HG02623 (cell line): ENCODE results near the gene CASP8.

ENCODE experiments used
- ATAC-seq: cut with Tn5 transposase; IDR thresholded peaks from one replicate; pipeline ENCODE4 v1.9.1; 2021; ENCODE audit warnings: moderate library complexity; ENCODE audit not compliant: unreplicated experiment

The CASP8 gene

DNA sequence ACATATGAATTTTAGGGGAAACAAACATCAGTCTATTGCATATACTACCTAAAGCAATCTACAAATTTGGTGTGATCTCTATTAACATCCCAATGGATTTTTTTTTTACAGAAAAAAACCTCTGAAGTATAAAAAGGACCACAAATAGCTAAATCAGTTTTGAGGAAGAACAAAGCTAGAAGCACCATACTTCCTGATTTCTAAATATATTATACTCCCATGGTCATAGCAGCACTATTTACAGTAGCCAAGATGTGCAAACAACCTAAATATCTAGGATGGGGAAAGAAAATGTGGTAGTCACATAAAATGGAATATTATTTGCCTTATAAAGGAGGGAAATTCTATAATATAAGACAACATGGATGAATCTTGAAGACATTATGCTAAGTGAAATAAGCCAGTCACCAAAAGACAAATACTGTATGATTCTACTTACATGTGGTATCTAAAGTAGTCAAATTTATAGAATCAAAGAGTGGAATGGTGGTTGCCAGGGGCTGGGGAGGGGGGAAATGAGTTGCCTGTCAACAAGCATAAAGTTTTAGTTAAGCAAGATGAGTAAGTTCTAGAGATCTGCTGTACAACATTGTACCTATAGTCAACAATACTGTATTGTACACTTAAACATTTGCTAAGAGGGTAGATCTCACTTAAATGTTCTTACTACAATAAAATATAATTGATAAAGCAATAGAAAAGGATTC, 17.6 kb upstream of the CASP8 start:
- ATAC-seq = no peak

DNA sequence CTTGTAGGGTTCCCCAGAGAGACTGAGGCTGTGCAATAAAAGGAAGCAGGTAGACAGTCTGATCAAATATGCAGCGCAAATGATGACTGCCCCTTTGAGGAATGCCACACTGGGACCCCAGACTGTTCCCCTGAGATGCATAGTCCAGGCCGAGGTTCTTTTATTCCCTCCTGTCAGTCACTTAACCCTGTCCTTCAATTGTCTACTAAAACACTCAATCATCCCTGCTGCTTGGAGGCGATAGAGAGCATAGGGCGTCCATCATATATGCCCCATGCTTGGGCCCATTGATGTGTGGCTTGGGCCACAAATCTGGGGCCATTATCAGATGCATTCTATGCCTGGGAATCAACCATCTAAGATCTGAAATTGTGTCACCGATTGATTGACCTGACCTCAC, 15.5 kb upstream of the CASP8 start:
- no peak for ATAC-seq

DNA sequence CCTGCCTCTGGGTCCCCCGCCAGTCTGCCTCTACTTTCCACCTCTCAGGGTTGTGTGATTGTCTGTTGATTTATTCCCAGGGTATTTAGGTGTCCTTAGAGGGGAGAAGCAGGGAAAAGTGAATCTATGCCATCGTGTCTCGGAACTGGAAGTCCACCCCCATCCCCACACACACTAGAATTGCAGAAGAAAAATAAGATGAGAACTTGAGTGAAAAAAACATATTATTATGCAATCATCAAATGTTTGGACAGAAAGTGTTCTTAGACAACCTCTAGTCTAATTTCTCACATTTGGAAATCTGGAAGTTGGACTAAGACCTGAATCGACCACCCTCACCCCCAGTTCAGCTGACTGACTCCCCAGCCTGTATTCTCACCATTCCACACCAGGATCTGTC, 14.1 kb upstream of the CASP8 start:
- no peak for ATAC-seq

DNA sequence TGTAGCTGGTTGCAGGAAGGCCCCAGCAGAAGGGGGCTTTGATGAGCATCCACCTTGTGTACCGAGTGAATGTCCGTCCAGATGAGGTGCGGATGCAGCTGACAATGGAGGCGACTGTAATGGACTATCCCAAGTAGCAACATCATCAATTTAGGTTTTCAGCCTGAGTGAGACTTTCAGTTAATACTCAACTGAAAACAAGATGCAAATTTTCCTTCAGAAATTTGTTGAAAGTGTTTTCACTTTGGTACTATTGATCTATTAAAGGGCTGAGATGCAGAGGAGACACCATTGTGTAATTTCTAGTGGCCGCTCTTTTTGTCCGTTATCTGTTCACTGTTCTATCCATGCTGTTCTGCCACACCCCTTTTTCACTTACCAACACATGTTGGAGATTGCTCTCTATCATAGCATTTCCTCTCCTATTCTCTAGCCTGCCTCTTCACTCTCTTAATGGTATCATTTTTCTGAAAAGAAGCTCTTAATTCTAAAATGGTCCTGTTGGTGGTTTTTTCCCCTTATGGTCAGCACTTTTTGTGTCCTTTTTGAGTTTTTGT, 12.0 kb upstream of the CASP8 start:
- no peak for ATAC-seq

DNA sequence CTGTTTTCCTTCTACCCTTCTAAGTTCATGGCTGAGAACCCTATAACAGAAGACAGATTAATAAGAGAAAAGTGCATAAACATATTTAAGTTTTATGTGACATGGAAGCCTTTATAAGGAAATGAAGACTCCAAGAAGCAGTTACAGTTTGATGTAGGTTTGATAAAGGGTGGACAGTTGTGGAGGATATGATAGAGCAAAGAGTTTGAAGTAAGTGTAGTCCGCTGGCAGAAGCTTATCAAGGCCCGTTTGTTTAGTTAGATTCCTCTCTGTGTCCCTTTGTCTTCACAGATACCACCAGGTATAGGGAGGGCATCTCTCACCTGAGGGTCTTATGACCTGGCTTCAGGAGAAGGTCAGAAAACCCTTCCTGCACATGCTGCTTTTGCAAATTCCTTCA, 10.4 kb upstream of the CASP8 start:
- ATAC-seq = no peak

DNA sequence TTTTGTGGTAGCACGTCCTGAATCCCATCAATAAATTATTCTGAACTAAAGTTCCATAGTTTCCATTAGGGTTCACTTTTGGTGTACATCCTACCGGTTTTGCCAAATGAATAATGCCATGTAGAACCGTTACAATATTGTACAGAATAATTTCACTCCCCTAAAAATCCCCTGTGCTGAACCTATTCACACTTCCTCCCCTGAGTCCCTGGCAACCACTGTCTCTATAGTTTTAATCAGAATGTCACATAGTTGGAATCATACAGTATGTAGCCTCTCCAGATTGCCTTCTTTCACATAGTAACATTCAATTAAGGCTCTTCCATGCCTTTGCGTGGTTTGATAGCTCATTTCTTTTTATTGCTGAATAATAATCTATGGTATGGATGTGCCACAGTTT, 9.6 kb upstream of the CASP8 start:
- ATAC-seq = no peak

DNA sequence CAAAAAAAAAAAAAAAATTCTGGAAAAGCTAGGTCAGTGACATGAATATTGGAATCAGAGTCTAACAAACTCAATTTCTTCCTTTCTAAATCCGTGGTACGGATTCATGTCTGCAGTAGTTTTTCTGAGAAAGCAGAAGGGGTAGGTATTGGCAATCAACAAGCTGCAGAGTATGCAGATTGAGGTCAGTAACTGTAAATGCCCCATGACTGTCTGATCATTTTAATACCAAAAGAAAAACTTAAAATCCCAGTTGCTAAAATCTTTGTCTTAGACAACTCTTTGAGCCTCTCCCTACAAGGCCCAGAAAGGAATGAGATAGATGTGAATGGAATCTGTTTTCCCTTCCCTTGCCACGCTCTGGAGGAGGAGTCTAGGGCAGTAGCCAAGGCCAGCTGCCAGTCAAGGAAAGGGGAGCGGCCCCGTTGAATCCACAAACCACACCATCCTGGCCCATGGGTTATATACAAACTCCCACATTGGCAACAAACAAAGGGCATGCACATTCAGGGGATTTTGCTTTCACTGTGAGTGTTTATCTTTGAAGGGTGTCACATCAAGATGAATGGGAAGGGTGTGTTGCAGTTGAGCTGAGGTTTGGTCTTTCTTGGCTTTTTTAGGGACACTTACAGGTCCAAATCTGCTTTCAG, 6.1 kb upstream of the CASP8 start:
- no peak for ATAC-seq

DNA sequence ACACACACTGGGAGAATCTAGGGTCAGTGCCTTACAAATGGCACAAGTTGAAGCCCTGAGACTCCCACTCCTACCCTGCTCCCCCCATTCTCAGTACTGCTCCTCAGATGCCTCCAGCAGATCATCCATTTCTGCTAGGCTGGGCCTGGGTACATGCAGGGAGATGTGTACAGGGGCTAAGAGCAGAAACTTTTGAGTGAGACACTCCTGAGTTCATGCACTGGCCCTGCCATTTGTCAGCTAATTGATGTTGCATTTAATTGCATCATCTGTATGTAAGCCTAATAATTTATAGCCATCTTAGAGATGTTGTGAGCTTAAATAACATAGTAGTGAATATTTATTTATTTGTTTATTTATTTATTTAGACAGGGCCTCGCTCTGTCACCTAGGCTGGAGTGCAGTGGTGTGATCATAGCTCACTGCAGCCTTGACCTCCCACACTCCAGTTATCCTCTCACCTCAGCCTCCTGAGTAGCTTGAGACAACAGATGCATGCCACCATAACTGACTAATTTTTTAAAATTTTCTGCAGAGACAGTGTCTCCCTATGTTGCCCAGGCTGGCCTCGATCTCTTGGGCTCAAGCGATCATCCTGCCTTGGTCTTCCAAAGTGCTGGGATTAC, 4.8 kb upstream of the CASP8 start:
- no peak for ATAC-seq

DNA sequence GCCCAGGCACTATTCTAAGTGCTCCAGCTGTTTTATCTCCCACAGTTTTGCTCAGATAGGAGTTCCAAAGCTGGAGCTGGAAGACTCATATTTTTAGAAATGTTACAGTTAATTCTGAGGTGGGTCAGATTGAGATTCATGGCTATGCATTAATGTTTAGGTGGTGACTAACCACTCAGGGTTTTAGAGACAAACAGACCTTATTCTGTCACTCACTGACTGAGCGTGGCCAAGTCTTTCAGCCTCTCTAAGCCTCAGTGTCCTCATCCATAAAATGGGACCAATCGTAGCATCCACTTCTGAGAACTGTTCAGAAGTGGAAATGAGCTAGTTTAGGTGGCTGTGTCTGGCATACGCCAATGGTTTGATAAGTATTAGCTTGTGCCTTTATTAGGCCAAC, 4.3 kb upstream of the CASP8 start:
- ATAC-seq = no peak

DNA sequence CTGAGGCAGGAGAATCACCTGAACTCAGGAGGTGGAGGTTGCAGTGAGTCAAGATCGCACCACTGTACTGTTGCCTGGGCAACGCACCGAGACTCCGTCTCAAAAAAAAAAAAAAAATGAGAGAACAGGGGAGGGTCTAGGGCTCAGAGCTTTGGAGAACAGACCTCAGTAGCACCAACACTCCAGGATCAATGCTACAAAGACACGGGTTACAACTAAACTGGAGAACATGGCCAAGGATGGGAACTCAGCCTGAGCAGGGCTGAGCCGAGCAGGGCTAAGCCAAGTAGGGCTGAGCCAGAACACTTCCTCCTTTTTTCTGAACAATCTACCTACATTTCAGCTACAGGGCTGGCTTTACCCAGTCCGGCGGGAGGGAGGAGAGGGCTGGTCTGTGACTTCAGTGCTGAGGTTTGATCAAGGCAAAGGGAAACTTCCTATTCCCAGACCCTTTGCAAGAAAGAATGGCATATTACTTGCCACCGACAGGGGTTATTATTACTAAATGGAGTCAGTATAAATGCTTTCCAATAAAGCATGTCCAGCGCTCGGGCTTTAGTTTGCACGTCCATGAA, 2.9 kb upstream of the CASP8 start:
- peak; percentile 56 for ATAC-seq

DNA sequence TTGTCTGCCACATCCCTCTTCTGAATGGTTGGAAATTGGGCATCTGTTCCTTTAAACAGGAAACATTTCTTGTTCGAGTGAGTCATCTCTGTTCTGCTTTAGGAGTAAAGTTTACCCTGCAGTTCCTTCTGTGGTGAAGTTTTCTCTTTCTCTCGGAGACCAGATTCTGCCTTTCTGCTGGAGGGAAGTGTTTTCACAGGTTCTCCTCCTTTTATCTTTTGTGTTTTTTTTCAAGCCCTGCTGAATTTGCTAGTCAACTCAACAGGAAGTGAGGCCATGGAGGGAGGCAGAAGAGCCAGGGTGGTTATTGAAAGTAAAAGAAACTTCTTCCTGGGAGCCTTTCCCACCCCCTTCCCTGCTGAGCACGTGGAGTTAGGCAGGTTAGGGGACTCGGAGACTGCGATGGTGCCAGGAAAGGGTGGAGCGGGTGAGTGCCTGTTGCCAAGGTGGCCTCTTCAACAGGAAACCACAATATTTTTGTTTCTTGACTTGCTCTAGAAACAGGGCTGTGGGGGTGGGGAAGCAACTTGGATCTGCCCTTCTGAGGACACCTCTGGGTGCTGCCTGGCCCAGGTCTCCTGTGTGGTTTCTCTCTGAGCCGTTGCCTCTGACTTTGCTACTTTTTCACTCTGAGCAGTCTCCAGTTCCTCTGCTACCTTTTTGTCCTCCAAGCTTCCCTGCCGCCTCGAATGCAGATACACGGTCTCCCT, 2.2 kb upstream of the CASP8 start:
- peak; percentile 62 for ATAC-seq

DNA sequence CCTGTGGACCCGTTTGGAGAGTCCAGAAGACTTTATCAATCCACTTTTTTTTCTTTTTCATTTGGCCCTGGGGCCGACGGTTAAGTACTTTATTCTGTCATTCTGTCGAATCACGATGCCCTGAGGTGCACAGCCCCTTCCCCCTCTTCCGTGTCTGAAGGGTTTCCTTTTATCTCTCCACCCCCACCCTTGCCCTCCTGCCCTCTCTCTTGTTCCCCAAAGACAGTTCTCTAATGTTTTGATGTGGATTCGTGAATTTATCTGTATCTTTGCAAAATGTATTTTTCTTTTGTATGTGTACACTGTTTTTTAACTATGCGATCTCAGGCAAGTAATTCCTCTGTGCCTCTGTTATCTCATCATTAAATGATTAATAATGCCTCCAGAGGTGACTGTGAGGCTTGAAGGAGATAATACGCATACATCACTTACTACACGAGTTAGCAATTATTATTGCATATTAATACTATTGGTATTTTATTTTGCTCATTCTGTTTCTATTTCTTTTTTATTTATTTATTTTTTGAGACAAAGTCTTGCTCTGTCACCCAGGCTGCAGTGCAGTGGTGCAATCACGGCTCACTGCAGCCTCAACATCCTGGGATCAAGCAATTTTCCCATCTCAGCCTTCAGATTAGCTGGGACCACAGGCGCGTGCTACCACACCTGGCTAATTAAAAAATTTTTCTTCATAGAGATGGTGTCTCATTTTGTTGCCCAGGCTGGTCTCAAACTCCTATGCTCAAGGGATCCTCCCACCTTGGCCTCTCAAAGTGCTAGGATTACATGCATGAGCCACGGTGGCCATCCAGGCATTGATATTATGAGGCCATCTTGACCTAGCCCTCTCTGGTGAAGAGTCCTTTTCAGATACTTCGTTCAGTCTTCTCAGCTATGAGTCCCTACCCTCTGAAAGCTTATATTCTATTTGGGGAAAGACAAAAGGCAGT, 1.4 kb upstream of the CASP8 start:
- peak; percentile 2 for ATAC-seq

DNA sequence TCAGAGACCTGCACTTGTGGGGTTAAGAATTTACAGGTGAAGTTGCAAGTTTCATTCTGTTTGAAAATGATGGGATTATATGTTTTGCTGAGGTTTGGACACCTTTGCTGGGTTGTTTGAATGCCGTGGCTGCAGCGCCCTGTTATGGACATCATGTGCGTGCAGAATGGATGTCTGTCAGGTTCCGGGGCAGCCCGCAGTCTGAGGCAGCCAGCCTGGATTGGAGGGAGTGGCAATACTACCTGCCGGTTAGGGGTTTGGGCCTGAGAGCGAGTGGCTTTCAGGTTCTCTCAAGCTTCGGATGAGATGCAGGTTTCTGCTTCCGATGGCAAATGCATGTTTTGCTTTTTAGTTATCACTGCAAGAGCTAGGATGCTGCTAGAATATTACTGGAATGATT, 1.1 kb downstream of the CASP8 start:
- ATAC-seq = no peak

DNA sequence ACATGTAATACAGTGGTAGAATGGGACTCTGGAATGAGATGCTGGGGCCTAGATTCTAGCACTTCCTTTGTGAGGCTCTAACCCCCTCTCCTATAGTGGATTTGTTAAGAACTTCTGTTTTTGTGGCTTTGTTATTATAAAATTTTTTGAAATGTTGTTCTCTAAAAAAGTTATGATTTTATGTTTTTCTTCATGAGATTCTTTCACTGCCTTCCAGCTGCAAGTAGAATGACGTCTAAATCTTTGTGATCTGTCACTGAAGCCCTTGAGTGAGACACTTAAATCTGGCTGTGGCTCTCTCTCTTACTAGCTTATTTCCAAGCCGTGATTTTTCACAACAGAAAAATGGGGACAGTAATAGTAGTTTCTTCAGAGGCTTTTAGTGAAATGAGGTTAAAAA, 1.6 kb downstream of the CASP8 start:
- no peak for ATAC-seq

DNA sequence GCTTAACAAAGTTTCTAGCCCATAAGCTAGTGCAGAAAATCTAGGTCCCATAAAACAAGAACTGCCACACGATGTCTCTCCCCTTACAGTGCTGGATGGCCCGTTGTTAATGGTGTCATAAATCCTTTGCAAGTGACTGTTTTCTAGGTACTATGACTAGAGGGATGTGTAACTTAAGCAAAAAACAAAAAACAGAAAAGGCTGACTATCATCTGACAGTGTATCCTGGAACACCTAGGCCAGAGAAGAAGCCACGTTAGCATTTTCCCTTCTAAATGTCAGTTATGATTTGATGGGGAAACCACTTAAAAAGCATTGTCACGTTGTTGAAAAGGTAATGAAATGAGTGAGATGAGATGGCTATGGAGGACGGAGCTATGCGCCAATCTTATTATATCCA, 2.4 kb downstream of the CASP8 start:
- no peak for ATAC-seq

DNA sequence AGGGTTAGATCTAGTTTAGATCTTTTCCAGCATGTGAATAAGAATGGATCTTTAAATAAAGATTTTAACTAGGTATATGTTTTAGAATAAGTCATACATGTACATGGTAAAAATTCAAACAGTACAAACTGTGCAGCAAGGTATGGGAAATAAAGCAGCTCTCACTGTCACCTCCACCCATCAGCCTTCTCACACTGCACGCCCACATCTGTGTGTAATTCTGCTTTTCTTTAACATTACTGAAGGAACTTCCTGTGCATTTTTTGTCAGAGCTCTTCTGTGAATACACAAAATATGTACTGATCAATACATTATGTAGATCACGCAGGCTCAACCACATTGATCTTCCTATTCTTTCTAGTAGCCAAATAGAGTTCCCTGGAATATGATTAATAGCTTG, 3.4 kb downstream of the CASP8 start:
- ATAC-seq = no peak

DNA sequence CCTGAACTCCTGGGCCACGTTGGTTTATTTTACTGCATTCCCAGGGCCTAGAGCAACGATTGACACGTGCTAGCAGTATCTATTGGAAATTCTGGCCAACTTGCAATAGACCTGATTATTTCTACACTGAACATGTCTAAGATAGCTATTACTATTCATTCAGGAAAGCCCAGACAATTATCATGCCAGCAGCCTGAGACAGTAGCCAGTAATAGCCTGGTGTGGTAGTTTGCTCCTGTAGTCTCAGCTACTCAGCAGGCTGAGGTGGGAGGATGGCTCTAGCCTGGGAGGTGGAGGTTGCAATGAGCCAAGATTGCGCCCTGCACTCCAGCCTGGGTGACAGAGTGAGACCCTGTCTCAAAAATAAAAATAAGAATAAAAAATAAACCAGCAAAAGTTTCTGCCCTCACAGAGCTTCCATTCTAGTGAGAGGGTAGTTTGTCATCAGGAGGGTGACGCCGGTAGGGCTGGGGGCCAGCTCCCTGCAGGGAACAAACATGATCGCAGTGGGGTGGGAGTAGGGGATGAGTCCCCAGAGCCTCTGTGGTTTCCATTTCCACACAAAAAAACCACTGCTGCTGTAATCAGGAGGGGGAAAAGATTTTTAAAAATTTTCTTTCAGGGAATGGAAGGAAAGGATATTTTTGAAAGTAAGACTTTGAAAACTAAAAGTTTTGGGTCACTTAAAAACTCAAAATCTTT, 4.3 kb downstream of the CASP8 start:
- ATAC-seq = no peak

DNA sequence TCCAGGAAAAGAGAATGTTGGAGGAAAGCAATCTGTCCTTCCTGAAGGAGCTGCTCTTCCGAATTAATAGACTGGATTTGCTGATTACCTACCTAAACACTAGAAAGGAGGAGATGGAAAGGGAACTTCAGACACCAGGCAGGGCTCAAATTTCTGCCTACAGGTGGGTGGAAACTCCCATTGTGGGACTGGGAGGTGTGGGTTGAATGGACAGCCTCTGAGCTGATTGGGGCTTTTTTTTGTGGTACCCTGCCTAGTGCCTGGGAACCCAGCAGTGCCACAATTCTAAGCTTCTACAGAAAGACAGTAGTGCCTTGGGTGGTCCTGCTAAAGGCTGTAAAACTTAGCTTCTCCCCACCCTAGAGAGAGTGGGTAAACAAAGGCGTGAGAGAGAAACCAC, 6.3 kb downstream of the CASP8 start:
- ATAC-seq = no peak

DNA sequence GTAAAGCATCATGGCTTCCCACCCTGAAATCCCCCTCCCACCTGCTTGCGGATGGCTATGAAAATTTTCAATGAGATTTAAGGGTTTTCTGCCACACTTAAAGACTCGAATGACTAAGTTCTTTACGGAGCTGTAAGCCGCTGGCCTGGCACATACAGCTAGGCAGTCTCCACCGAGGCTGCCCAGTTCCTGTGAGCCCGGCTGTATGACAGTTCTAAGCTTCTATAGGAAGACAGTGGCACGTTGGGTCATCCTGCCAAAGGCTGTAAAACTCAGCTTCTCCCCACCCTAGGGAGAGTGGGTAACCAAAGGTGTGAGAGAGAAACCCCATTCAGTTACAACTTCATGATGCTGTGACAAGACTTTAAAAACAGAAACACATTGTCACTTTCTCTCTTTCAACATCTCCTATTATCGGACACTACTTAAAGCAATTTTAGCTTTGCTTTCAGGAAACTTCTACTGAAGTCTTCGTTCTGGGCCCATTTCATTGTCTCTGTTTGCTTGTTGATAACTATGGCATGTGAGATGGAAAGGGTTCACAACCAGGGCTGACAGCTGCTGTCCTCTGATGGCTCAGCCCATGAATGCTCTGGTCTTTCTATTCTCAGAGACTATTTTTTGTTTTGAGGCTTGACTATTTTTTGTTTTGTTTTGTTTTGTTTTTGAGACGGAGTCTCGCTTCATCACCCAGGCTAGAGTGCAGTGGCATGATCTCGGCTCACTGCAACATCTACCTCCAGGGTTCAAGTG, 7.1 kb downstream of the CASP8 start:
- ATAC-seq = no peak
